Tibial artery (tissue), 4 donors: ENCODE measurements around the gene MRPL45.
"Not testable (repeated sequence)": the region's sequence is repeated elsewhere in the genome, so short reads cannot be mapped to it uniquely, and the experiment has no call there.

ENCODE experiments used
- DNase-seq, 2 donors: peaks; one replicate each; pipeline ENCODE4 v3.0.0-alpha.2; 2019
- H3K27ac ChIP-seq, 2 donors: fragments of 200-600 bp; sonication (generic) in 1 of 2; 1 replicate in 1 of 2; 2 replicates in 1 of 2; pipeline ENCODE4 v1.5.1; 2018 to 2019; ENCODE audit warnings: mild to moderate bottlenecking in 1 of 2
- H3K27me3 ChIP-seq, 2 donors: fragments of 200-600 bp; sonication (generic) in 1 of 2; one replicate each; pipeline versions ENCODE4 v1.5.1 to v1.6.0; 2016 to 2019
- H3K36me3 ChIP-seq, 3 donors: fragments of 200-600 bp; sonication (generic) in 2 of 3; one replicate each; pipeline ENCODE4 v1.5.1; 2016 to 2019; ENCODE audit warnings: mild to moderate bottlenecking in 2 of 3
- H3K4me1 ChIP-seq, 4 donors: fragments of 200-600 bp; sonication (generic) in 2 of 4; 1 replicate in 3 of 4; 2 replicates in 1 of 4; pipeline ENCODE4 v1.5.1; 2016 to 2019
- H3K4me3 ChIP-seq, 2 donors: fragments of 200-600 bp; sonication (generic) in 1 of 2; 1 replicate in 1 of 2; 2 replicates in 1 of 2; pipeline ENCODE4 v1.5.1; 2018 to 2019; ENCODE audit warnings: mild to moderate bottlenecking in 2 of 2
- H3K9me3 ChIP-seq, 3 donors: fragments of 200-600 bp; sonication (generic) in 1 of 3; one replicate each; pipeline ENCODE4 v1.5.1; 2016 to 2019
- intact Hi-C: fragments of 100-400 bp; cut with DNase I; formaldehyde crosslinking; loops from one replicate; pipeline ENCODE4 v1.15.0; 2023; ENCODE audit warnings: low total_unique reads

Gene MRPL45

GRCh38 chr17:38296834-38297517, at the start of gene MRPL45:
MRPL45 (plus strand) TSS chr17:38297168; CDS start chr17:38297184, 16 bp downstream.
- H3K27ac ChIP-seq: peak within 1 kb of the TSS; percentile 45 to 65
- peak; percentile 96 to 98 for DNase-seq
- peak within 1 kb of the TSS; percentile 54 to 56 for H3K4me3 ChIP-seq
- H3K36me3 ChIP-seq: peaks cover 9 to 21% (median 11%) of the 10 kb centered on the region in 3 donors
- H3K9me3 ChIP-seq, H3K4me1 ChIP-seq, H3K27me3 ChIP-seq, intact Hi-C loops: not testable (repeated sequence)

GRCh38 chr17:38253191-38253590, 43.8 kb upstream of the MRPL45 start:
- H3K4me3 ChIP-seq, intact Hi-C loops, H3K9me3 ChIP-seq, H3K27me3 ChIP-seq, H3K27ac ChIP-seq, H3K36me3 ChIP-seq, DNase-seq: not testable (repeated sequence)
- peaks cover 0 to 19% (median 5%) of the 10 kb centered on the region in 4 donors for H3K4me1 ChIP-seq

- H3K9me3 ChIP-seq, intact Hi-C loops, H3K27me3 ChIP-seq, DNase-seq, H3K27ac ChIP-seq, H3K4me3 ChIP-seq, H3K36me3 ChIP-seq: not testable (repeated sequence)
- H3K4me1 ChIP-seq: peaks cover 0 to 19% (median 5%) of the 10 kb centered on the region in 4 donors
These were observed 42.6 kb upstream of the MRPL45 start for GRCh38 chr17:38254357-38254756.

GRCh38 chr17:38257013-38257621, 39.9 kb upstream of the MRPL45 start:
- peak overlapping the region; percentile 74 to 82 for H3K4me3 ChIP-seq
- DNase-seq: peak; percentile 84 to 94
- intact Hi-C loops, H3K27me3 ChIP-seq, H3K36me3 ChIP-seq, H3K9me3 ChIP-seq: not testable (repeated sequence)
- H3K4me1 ChIP-seq: peaks cover 0 to 19% (median 5%) of the 10 kb centered on the region in 4 donors
- H3K27ac ChIP-seq: peak overlapping the region; percentile 84 to 87

- DNase-seq, H3K4me3 ChIP-seq, H3K27ac ChIP-seq, H3K27me3 ChIP-seq, H3K9me3 ChIP-seq, H3K36me3 ChIP-seq, intact Hi-C loops, H3K4me1 ChIP-seq: not testable (repeated sequence)
These were observed 30.9 kb upstream of the MRPL45 start for GRCh38 chr17:38265974-38266506.

GRCh38 chr17:38266571-38266970, 30.4 kb upstream of the MRPL45 start:
- peak in 1 of 2 donors; percentile 51 for DNase-seq
- not testable (repeated sequence) for H3K9me3 ChIP-seq, H3K36me3 ChIP-seq

GRCh38 chr17:38268138-38268537, 28.8 kb upstream of the MRPL45 start:
- H3K27ac ChIP-seq, H3K4me3 ChIP-seq, H3K4me1 ChIP-seq, DNase-seq, intact Hi-C loops, H3K27me3 ChIP-seq, H3K36me3 ChIP-seq, H3K9me3 ChIP-seq: not testable (repeated sequence)

More at GRCh38 chr17:38266571-38266970, 30.4 kb upstream of the MRPL45 start:
- intact Hi-C loops, H3K27me3 ChIP-seq, H3K27ac ChIP-seq, H3K4me1 ChIP-seq, H3K4me3 ChIP-seq: not testable (repeated sequence)

- H3K4me3 ChIP-seq, H3K27ac ChIP-seq, intact Hi-C loops, H3K27me3 ChIP-seq, H3K9me3 ChIP-seq, H3K36me3 ChIP-seq, H3K4me1 ChIP-seq, DNase-seq: not testable (repeated sequence)
These were observed 27.9 kb upstream of the MRPL45 start for GRCh38 chr17:38269045-38269444.

GRCh38 chr17:38269552-38269951, 27.4 kb upstream of the MRPL45 start:
- DNase-seq, H3K4me3 ChIP-seq, H3K9me3 ChIP-seq, intact Hi-C loops, H3K4me1 ChIP-seq, H3K27ac ChIP-seq, H3K27me3 ChIP-seq, H3K36me3 ChIP-seq: not testable (repeated sequence)

- intact Hi-C loops, H3K27ac ChIP-seq, H3K36me3 ChIP-seq, DNase-seq, H3K4me3 ChIP-seq, H3K9me3 ChIP-seq, H3K4me1 ChIP-seq, H3K27me3 ChIP-seq: not testable (repeated sequence)
These were observed 11.0 kb upstream of the MRPL45 start for GRCh38 chr17:38285994-38286393.

- H3K4me3 ChIP-seq, H3K36me3 ChIP-seq, H3K27ac ChIP-seq, H3K27me3 ChIP-seq, H3K9me3 ChIP-seq, intact Hi-C loops, H3K4me1 ChIP-seq: not testable (repeated sequence)
- peak in 1 of 2 donors; percentile 72 for DNase-seq
These were observed 10.4 kb upstream of the MRPL45 start for GRCh38 chr17:38286501-38287091.
